HFFc6 (cell line): ENCODE measurements around the gene PSMB3. TPM values are rescaled to one million over a fixed set of nuclear protein-coding genes. Genes with fewer than 3 reads are reported as not detected.

Experiments
- DNase-seq: peaks from one replicate; pipeline ENCODE4 v3.0.0-alpha.2; 2018
- H3K27ac Mint-ChIP-seq: 2 replicates; pipeline ENCODE4 v1.8.0; 2020; ENCODE audit warnings: mild to moderate bottlenecking, mixed read lengths
- H3K27me3 Mint-ChIP-seq: 2 replicates; pipeline ENCODE4 v1.8.0; 2021; ENCODE audit warnings: mild to moderate bottlenecking, moderate library complexity, mixed read lengths; ENCODE audit not compliant: insufficient read depth
- H3K36me3 Mint-ChIP-seq: 2 replicates; pipeline ENCODE4 v1.8.0; 2021; ENCODE audit warnings: low read depth, mixed read lengths
- H3K4me1 Mint-ChIP-seq: 2 replicates; pipeline ENCODE4 v1.8.0; 2020; ENCODE audit warnings: low read depth, mixed read lengths
- H3K4me3 Mint-ChIP-seq: 2 replicates; pipeline ENCODE4 v1.8.0; 2020; ENCODE audit warnings: mild to moderate bottlenecking, moderate library complexity, mixed read lengths
- H3K9me3 Mint-ChIP-seq: 2 replicates; pipeline ENCODE4 v1.8.0; 2020; ENCODE audit warnings: mild to moderate bottlenecking, mixed read lengths
- CTCF ChIP-seq: fragments of 200-600 bp; sonication (generic); IDR thresholded peaks from 2 replicates; pipeline ENCODE4 v1.5.0; 2021; ENCODE audit warnings: antibody characterized with exemption, mild to moderate bottlenecking
- total RNA-seq, 6 experiments: library from RNA; stranded (reverse); fragmentation: NEBNext Ultra II Directional; extraction: Animal tissue kit (Norgen Biotek cat#: 25700); gene quantifications; 2 replicates in 1 of 6; 3 replicates in 5 of 6; pipeline ENCODE4 v1.2.3, GENCODE V29; 2021

Gene PSMB3
- total RNA-seq, 6 experiments from 2014 or later: 232 to 273 (median 253) TPM

GRCh38 chr17:38740806-38741205, 11.7 kb upstream of the PSMB3 start:
- peaks cover 46% of the 10 kb centered on the region for H3K4me1 Mint-ChIP-seq
- H3K36me3 Mint-ChIP-seq: peaks cover 11% of the 10 kb centered on the region
- no peaks in the 10 kb centered on the region for H3K9me3 Mint-ChIP-seq
- no peak for DNase-seq
- no peak for TF ChIP-seq CTCF
- peaks cover 4% of the 10 kb centered on the region for H3K27me3 Mint-ChIP-seq
- no peak overlapping the region for H3K4me3 Mint-ChIP-seq
- H3K27ac Mint-ChIP-seq: peak overlapping the region; percentile 94; the same call in 1 of the 2 replicates

GRCh38 chr17:38741461-38741860, 11.1 kb upstream of the PSMB3 start:
- Mint-ChIP-seq H3K36me3 (peaks cover 11% of the 10 kb centered on the region), H3K9me3 (no peaks in the 10 kb centered on the region), H3K4me1 (peaks cover 53% of the 10 kb centered on the region), H3K27me3 (peaks cover 2% of the 10 kb centered on the region), H3K4me3 (no peak overlapping the region), H3K27ac (peak overlapping the region; percentile 94)
- DNase-seq: no peak
- no peak for TF ChIP-seq CTCF

- no peak for TF ChIP-seq CTCF
- H3K27me3 Mint-ChIP-seq: peaks cover 2% of the 10 kb centered on the region
- DNase-seq: no peak
- peak overlapping the region; percentile 94 for H3K27ac Mint-ChIP-seq
- H3K4me1 Mint-ChIP-seq: peaks cover 57% of the 10 kb centered on the region
- no peak overlapping the region for H3K4me3 Mint-ChIP-seq
- peaks cover 11% of the 10 kb centered on the region for H3K36me3 Mint-ChIP-seq
- H3K9me3 Mint-ChIP-seq: no peaks in the 10 kb centered on the region
These were observed 10.6 kb upstream of the PSMB3 start for GRCh38 chr17:38741921-38742410.

- Mint-ChIP-seq H3K36me3 (peaks cover 11% of the 10 kb centered on the region), H3K4me3 (no peak overlapping the region; the same call in 1 of the 2 replicates), H3K27me3 (peaks cover 2% of the 10 kb centered on the region)
These were observed 9.9 kb upstream of the PSMB3 start for GRCh38 chr17:38742411-38743308.

More at GRCh38 chr17:38742411-38743308, 9.9 kb upstream of the PSMB3 start:
- H3K27ac Mint-ChIP-seq: peak overlapping the region; percentile 94
- DNase-seq: peak; percentile 88
- no peak for TF ChIP-seq CTCF
- no peaks in the 10 kb centered on the region for H3K9me3 Mint-ChIP-seq
- peaks cover 57% of the 10 kb centered on the region for H3K4me1 Mint-ChIP-seq
